GM18867 (cell line): ENCODE data around the gene SPIN2A.
"Not testable (repeated sequence)": the region's sequence is repeated elsewhere in the genome, so short reads cannot be mapped to it uniquely, and the experiment has no call there.

Experiments used
- ATAC-seq: cut with Tn5 transposase; IDR thresholded peaks from one replicate; pipeline ENCODE4 v1.9.1; 2021; ENCODE audit warnings: mild to moderate bottlenecking, moderate library complexity; ENCODE audit not compliant: unreplicated experiment

SPIN2A gene

DNA sequence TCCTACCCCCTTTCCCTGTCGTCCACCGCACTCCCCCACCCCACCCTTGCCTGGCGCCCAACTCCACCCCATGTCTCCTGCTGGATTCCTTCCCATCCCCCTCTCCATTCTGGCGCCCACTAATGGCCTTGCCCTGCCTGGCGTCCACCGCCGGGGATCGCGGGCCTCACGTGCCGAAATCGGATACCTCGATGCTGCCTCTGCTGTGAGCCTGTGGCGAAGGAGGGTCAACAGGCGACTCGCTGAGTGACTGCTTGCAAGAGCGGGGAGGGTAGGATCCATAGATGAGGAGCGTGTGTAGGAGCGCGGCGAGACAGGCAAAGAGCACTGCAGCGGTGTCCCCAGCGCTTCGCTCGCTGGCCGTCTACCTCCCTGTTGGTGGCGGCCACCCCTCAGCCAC, at the start of gene SPIN2A:
Gene SPIN2A, minus strand, starts transcription at position 325 of the 400 bp plus-strand sequence. CDS start 800 bp downstream, outside the sequence.
- ATAC-seq, result not testable (repeated sequence)

GRCh38 chrX:57178605-57179004, 41.4 kb upstream of the SPIN2A start:
- ATAC-seq, result no peak

- no peak for ATAC-seq
Observed at GRCh38 chrX:57177070-57177469, 39.9 kb upstream of the SPIN2A start.

GRCh38 chrX:57172544-57172943, 35.3 kb upstream of the SPIN2A start:
- no peak for ATAC-seq

- ATAC-seq, result no peak
Observed at GRCh38 chrX:57156397-57157049, 19.3 kb upstream of the SPIN2A start.

DNA sequence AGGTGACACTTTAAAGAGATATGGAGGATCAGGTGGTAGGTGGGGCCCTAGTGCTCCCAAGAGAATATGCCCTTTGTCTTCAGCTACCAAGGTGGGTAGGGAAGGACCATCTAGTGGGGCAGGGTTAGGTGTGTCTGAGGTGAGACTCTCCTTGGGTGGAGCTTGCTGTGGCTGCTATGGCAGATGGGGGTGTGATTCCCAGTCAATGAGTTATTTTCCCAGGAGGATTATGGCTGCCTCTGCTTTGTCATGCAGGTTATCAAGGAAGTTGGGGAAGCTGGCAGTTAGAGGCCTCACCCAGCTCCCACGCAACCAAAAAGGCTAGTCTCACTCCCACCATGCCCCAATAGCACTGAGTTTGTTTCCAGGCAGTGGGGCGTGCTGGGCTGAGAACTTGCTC, 18.0 kb upstream of the SPIN2A start:
- no peak for ATAC-seq

DNA sequence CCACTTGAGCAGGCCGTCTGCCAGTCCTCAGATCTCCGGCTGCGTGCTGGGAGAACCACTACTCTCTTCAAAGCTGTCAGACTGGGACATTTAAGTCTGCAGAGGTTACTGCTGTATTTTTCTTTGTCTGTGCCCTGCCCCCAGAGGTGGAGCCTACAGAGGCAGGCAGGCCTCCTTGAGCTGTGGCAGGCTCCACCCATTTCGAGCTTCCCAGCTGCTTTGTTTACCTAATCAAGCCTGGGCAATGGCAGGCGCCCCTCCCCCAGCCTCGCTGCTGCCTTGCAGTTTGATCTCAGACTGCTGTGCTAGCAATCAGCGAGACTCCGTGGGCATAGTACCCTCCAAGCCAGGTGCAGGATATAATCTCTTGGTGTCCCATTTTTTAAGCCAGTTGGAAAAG, 15.0 kb upstream of the SPIN2A start:
- not testable (repeated sequence) for ATAC-seq

DNA sequence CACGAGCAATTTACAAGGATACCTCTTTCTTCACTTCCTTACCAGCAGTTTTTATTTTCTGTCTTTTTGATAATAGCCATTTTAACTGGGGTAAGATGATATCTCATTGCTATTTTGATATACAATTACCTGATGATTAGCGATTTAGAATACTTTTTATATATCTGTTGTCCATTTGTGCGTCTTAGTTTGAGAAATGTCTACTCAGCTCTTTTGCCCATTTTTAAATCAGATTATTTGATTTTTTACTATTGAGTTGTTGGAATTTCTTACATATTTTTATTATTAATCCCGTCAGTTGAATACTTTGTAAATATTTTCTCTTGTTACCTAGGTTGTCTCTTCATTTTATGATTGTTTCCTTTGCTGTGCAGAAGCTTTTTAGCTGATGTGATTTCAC, 1.5 kb upstream of the SPIN2A start:
- no peak for ATAC-seq

DNA sequence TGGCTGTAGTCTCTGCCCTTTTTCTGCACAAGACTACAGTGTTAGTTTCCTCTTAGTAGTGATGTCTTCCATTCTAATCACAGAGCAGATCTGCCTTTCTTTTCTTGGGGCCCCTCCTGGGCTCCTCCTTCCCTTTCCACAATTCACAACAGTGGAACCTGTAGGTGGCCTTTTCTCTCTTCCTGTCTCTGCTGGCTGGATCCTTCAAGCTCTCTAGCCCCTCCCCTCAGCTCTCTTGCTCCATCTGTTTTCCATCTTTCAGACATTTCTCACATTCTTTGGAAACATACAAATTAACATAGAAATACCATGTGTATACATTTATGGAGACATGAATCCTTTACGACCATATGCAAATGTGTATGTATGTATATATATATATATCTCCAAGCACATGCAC, 304 bp upstream of the SPIN2A start:
- no peak for ATAC-seq

DNA sequence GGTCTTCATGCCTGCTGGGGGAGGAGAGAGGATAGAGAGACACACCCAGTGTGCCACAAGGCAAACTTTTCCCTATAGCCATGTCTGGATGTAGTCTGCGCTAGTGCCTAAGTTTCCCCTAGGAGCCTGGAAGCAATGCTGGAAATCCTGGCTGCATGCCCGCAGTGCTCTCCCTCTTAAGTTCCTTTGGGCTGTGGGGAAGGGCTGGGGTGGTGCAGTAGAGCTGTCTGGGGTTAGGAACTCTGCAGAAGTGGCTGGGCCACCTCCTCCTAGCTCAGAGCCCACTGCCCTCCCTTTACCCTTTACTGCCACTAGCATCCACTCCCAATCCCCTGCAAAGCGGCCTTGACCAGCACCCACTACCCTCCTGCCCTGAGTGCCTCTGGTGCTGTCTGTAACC, 608 bp downstream of the SPIN2A start:
- not testable (repeated sequence) for ATAC-seq

GRCh38 chrX:57135287-57135686, 1.9 kb downstream of the SPIN2A start:
- no peak for ATAC-seq

- ATAC-seq, result no peak
Observed at GRCh38 chrX:57134702-57135101, 2.5 kb downstream of the SPIN2A start.

DNA sequence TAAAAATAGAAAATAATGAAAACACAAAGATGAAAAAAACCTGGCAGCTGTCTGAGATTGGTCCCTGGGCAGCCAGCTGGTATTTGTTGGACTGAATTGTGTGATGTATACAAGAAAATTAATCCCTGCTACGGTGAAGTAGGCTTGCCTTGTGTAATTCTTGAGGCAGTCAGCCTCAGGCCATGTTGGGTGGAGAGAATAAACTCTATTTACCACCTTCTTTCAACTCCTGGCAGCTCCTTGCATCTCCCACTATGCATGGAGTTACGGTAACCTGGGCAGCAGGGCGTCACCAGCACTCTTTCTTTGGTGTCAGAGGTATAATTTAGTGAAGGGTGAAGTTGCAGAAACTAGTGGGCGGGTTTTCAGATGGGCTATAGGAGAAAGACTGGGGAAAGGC, 3.5 kb downstream of the SPIN2A start:
- no peak for ATAC-seq

- ATAC-seq, result not testable (repeated sequence)
Observed at GRCh38 chrX:57133284-57133683, 3.9 kb downstream of the SPIN2A start.

GRCh38 chrX:57132046-57132445, 5.2 kb downstream of the SPIN2A start:
- ATAC-seq, result no peak

GRCh38 chrX:57121816-57122215, 15.4 kb downstream of the SPIN2A start:
- no peak for ATAC-seq

- peak; percentile 99 for ATAC-seq
Observed at GRCh38 chrX:57121162-57121755, 15.9 kb downstream of the SPIN2A start, which contains the start of gene SPIN2B. Gene SPIN2B (minus strand): TSS chrX:57121548.

GRCh38 chrX:57120619-57121161, 16.5 kb downstream of the SPIN2A start:
- ATAC-seq, result not testable (repeated sequence)

GRCh38 chrX:57119416-57119815, 17.8 kb downstream of the SPIN2A start:
- ATAC-seq, result no peak

DNA sequence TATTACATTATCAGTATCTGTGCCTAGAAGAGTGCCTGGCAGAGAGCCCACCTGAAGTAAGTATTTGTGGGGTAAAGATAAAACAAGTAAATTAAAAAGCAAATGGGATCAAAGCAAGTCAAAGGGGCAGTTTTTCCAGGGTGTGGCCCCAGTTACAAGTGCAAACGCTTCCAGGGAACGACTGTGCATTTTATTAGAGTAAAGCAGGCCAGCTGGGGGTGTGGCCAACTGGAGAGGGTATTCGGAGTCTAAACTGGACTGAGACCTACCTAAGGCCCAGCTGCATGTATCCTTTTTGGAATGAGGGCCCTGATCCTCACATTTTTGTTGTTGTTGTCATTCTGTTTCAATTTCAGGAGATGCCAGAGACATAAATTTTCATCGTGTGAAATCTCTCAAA, 19.6 kb downstream of the SPIN2A start:
- not testable (repeated sequence) for ATAC-seq

DNA sequence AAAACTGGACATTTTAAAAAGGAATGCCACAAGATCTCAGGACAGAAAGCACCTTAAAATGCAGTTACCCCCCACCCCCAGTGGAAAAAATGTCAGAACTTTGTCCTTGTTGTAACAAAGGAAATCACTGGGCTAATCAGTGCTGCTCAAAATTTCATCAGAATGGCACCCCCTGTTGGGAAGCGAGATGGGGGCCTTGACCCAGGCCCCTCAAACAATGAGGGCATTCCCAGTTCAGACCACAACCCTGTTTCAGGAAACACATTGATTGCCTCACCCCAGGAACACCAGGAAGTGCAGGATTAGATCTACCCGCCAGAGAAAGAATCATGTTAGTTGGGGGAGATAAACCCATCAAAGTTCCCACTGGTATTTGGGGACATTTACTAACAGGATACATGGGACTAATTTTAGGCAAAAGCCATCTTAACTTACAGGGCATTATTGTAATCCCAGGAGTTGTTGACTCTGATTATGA, 32.2 kb downstream of the SPIN2A start:
- ATAC-seq, result no peak

- no peak for ATAC-seq
Observed at GRCh38 chrX:57104406-57104805, 32.8 kb downstream of the SPIN2A start.
